Kidney epithelial cell (primary cell): ENCODE data around the gene RNF213. TPM values are rescaled to one million over a fixed set of nuclear protein-coding genes. Genes with fewer than 3 reads are reported as not detected.

Experiments used
- DNase-seq: peaks from one replicate; pipeline ENCODE4 v3.0.0-alpha.2; 2010; ENCODE audit warnings: low read depth
- H3K27me3 ChIP-seq: 2 replicates; pipeline ENCODE4 v1.6.0; 2011; ENCODE audit warnings: low read length; ENCODE audit not compliant: control insufficient read depth, insufficient read depth
- H3K36me3 ChIP-seq: 2 replicates; pipeline ENCODE4 v1.5.1; 2011; ENCODE audit warnings: low read length; ENCODE audit not compliant: control insufficient read depth, insufficient read depth
- H3K4me3 ChIP-seq: 2 replicates; pipeline ENCODE4 v1.5.1; 2011; ENCODE audit warnings: low read depth, mild to moderate bottlenecking, control low read depth, low read length
- total RNA-seq: library from RNA; depleted of rRNA; stranded (reverse); fragments of >200 nt; gene quantifications from 2 replicates; pipeline ENCODE4 v1.2.3, GENCODE V29; 2015
- TF ChIP-seq, protein P1 (sequence below): IDR thresholded peaks from 2 replicates; pipeline ENCODE4 v1.5.1; 2011; ENCODE audit warnings: mild to moderate bottlenecking, moderate library complexity, low read length, control low read depth, inconsistent platforms; ENCODE audit not compliant: insufficient read depth, poor library complexity, severe bottlenecking

RNF213 gene
- 111 and 141 TPM in 2 replicates for total RNA-seq

- Histone ChIP-seq H3K36me3 (no peaks in the 10 kb centered on the region), H3K4me3 (peak within 1 kb of the TSS; percentile 73), H3K27me3 (no peaks in the 10 kb centered on the region)
- TF ChIP-seq, protein P1, sequence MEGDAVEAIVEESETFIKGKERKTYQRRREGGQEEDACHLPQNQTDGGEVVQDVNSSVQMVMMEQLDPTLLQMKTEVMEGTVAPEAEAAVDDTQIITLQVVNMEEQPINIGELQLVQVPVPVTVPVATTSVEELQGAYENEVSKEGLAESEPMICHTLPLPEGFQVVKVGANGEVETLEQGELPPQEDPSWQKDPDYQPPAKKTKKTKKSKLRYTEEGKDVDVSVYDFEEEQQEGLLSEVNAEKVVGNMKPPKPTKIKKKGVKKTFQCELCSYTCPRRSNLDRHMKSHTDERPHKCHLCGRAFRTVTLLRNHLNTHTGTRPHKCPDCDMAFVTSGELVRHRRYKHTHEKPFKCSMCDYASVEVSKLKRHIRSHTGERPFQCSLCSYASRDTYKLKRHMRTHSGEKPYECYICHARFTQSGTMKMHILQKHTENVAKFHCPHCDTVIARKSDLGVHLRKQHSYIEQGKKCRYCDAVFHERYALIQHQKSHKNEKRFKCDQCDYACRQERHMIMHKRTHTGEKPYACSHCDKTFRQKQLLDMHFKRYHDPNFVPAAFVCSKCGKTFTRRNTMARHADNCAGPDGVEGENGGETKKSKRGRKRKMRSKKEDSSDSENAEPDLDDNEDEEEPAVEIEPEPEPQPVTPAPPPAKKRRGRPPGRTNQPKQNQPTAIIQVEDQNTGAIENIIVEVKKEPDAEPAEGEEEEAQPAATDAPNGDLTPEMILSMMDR = no peak
- DNase-seq = no peak
Measured at GRCh38 chr17:80260791-80261158, at the start of gene RNF213. Gene RNF213, plus strand, starts transcription at chr17:80260852. Its CDS starts 2,830 bp downstream, at chr17:80263682.

DNA sequence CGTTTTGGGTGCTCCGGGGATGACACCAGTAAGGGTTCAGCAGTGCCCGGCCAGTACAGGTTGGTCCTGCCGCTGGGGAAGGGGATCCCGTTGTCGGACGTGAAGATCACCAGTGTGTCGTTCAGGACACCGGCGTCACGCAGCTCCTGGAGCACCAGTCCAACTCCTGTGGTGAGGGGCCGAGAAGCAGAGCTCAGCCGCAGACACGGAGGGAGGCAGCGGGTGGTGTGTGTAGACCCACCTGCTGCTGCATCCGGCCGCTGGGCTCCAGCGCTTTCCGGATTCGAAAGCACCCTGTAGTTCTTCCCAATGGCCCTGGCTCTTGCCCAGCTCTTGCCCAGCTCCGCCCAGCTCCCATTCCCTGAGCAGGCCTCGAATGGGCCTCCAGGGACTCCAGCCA is 48.5 kb upstream of the RNF213 start:
- no peaks in the 10 kb centered on the region for H3K27me3 ChIP-seq
- TF ChIP-seq, protein P1 = no peak
- DNase-seq = no peak
- H3K4me3 ChIP-seq = no peak overlapping the region
- no peaks in the 10 kb centered on the region for H3K36me3 ChIP-seq

GRCh38 chr17:80212511-80212910 is 48.1 kb upstream of the RNF213 start:
- TF ChIP-seq, protein P1 = no peak
- no peak for DNase-seq
- H3K27me3 ChIP-seq = no peaks in the 10 kb centered on the region
- H3K36me3 ChIP-seq = peaks cover under 1% of the 10 kb centered on the region
- no peak overlapping the region for H3K4me3 ChIP-seq

DNA sequence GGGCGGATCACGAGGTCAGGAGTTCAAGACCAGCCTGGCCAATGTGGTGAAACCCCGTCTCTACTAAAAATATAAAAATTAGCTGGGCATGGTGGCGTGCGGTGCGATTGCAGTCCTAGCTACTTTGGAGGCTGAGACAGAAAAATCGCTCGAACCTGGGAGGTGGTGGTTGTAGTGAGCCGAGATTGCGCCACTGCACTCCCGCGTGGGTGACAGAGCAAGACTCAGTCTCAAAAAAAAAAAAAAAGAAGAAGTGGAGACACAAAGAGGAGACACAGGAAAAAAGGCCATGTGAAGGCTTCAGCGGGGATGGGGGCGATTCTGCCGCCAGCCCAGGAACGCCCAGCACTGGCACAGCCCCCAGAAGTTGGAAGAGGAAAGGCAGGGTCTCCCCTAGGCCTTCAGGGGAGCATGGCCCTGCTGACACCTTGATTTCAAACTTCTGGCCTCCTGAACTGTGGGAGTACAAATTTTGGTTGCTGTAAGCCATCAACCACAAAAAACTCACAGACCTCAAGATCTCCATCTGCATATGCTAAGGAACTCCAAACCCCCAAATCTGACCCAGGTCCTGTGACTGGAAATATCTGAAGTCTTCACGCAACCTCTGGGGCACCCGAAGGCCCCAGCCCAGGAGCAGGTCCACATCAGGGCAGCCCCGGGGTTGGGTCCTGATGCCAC is 47.5 kb upstream of the RNF213 start:
- TF ChIP-seq, protein P1 = no peak
- DNase-seq = no peak
- peaks cover 2% of the 10 kb centered on the region for H3K36me3 ChIP-seq
- no peak overlapping the region for H3K4me3 ChIP-seq
- H3K27me3 ChIP-seq = no peaks in the 10 kb centered on the region

DNA sequence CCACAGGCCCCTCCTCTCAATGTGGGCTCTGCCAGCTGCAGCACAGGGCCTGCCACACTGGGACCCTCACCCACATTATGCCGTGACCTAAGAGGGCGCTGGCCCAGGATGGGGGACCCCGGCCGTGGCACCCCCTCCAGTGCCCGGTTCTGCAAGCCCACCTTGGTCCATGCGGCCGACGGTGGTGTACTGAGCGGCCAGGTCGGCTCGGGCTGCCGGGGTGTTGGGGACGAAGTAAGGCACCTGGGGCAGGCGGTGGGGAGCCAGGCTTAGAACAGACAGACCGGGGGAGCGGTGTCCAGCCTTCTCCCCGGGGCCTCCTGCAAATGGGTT is 47.0 kb upstream of the RNF213 start:
- Histone ChIP-seq H3K27me3 (no peaks in the 10 kb centered on the region), H3K36me3 (peaks cover 2% of the 10 kb centered on the region), H3K4me3 (no peak overlapping the region)
- DNase-seq = no peak
- TF ChIP-seq, protein P1 = no peak
